ENCODE results near the gene KCNT1.

The KCNT1 gene

DNA sequence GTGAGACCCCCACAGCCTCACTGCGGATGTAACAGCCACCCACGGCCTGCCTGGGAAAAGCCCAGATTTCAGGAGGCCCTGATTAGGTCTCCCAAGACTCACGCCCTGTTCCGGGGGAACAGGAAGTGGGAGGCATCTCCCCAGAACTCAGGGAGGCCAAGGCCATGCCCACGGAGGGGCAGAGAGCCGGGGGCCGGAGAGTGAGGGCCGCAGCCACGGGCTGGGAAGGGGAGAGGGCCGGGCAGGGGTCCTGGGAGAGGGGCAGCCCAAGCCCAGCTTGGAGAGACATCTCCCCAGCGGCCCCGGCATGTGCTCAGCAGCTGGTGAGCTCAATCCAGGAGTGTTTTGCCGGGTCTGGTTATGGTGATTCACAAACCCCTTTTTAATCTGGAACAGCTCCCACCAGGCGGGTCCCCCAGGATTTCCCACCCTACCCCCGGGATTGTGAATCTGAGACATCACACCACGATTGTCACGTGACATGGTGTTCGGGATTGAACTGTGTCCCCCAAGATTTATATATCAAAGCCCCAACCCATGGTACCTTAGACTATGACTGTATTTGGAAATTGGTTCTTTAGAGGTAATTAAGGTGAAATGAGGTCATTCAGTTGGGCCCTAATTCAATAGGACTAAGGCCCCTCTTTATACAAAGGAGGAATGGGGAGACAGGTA lies 26.6 kb downstream of the KCNT1 start:
- no peak for DNase-seq

- DNase-seq: no peak
These were observed 27.5 kb downstream of the KCNT1 start for GRCh38 chr9:135729480-135729879.

- DNase-seq: no peak
These were observed 29.5 kb downstream of the KCNT1 start for GRCh38 chr9:135731454-135731853.

GRCh38 chr9:135732569-135733257 lies 30.7 kb downstream of the KCNT1 start:
- DNase-seq: no peak

GRCh38 chr9:135734616-135735144 lies 32.7 kb downstream of the KCNT1 start:
- DNase-seq: no peak

DNA sequence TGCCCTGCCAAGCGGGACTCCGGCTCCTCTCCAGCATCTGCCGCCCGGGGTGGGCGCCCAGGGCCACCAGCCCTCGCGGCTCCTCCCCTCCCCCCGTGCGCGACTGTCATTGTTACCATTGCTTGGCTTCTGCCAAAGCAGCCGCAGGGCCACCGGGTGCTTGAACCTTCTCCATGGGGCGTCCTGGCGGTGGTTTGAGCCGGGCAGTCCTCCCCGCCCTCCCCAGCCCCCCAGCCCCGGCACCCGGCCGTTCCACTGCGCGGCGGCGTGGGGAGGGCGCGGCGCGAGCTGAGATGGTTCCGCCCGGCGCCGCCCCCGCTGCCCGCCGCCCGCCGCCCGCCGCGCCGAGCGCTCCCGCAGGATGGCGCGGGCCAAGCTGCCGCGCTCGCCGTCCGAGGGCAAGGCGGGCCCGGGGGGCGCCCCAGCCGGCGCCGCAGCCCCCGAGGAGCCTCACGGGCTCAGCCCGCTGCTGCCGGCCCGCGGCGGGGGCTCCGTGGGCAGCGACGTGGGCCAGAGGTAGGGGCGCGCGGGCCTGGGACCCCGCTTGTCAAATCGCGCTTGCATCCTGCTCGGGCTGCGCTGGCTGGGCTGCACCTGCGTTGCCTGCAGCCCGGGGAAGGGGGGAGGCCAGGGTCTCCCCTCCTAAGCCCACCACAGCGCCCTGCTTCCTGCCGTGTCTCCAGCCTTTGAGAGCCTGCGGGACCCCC lies 34.4 kb downstream of the KCNT1 start:
- DNase-seq: no peak

DNA sequence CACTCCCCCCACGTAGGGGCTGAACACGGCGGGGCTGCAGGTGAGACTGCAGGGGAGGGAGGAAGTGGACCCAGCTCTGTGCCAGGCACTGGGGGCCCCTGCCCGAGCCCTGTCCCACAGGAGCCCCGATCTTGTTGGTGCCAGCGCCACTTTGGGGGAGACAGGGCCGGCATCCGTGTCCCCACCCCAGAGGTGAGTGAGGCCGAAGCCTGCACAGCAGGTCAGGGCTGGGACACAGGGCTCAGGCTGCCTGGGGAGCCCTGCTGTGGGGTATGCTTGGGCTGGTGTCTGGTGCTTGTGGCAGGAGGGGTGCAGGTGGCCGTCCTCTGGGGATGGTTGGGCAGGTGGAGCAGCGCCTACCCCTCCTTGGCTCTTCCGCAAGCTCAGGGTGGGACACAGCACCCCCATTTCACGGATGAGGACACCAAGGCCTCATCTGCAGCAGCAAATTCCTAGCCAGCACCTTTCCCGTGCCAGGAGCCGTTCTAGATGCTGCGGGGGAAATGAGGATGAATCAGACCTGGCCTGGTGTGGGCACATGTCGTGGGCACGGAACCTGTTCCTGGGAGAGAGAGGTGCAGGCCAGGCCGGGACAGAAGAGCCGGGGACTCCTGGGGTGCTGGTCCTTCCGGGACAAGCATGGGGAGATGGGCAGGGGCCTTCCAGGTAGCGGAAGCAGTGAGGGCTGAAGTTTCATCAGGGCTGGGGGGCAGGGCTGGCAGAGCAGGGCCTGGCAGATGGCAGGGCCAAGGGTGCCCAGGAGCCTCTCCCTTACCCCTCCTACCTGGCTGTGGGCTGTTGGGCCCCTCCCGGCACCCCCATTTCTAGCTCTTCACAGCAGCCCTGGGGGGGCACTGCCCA lies 35.2 kb downstream of the KCNT1 start:
- no peak for DNase-seq

DNA sequence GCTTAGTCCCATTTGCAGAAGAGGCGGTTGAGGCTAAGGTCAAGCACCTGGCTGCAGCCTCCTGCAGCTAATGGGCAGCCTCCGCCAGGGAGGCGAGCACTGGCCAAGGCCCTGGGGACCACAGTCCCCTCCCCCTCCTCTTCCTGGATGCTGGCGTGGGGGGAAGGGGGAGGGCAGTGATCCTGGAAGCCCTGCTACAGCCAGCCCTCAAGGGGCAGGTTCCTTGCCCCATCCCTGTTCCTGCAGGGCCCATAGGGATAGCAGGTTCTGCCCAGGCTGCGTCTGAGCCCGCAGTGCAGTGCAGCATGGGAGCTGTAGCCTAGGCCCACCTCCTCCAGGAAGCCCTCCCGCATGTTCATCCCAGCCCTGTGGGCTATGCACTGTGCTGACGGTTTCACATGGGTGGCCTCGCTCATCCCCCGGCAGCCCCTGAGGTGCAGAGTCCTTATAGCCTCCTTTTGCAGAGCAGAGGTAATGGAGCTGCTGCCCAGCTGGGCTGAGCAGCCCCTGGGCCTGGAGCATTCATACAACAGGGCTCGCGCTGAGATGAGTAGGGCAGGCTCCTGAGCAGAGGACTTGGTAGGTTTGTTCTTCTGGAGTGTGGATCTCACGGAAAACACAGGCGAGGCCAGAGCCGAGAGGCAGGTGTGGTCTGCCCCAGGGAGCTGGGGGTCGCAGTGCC lies 36.0 kb downstream of the KCNT1 start:
- DNase-seq: no peak

DNA sequence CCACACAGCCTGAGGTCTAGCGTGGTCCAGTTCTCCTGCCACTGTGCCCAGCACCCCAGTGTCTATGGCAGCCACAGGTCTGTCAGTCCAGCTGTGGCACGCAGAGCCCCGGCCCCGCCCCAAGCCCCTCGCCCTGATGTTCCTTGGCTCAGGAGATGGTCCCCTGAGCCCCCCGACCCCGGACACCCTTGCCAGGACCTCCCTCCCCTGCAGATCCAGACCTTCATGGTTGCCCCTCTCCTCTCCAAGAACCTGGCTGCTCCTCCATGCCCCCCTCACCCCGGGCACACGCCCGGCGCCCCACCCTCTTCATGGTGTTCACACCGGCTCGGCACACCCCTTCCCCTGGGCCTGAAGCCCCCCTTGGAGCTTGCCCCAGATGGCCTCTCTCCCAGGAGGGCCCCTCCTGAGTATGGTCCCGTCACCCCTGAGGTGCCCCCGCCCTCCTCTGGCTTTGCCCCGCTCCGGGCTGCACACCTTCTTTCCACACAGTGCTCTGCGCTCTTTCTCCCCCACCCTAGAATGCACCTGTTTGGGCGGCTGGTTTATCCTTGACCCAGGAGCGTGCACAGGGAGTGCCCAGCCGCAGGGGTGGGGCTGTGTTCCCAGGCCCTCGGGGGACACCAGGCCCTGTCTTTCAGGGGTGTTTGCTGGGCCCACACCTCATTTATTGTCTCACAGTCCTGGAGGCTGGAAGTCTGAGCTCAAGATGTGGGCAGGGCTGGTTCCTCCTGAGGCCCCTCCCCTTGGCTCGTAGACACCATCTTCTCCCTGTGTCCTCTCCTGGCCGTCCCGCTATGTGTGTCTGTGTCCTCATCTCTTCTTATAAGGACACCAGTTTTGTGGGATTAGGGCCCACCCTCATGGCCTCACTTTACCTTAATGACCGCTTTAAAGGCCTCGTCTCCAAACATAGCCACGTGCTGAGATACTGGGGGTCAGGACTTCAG lies 37.6 kb downstream of the KCNT1 start:
- no peak for DNase-seq

GRCh38 chr9:135741276-135742219 lies 39.6 kb downstream of the KCNT1 start:
- no peak for DNase-seq

GRCh38 chr9:135743021-135743420 lies 41.0 kb downstream of the KCNT1 start:
- no peak for DNase-seq

DNA sequence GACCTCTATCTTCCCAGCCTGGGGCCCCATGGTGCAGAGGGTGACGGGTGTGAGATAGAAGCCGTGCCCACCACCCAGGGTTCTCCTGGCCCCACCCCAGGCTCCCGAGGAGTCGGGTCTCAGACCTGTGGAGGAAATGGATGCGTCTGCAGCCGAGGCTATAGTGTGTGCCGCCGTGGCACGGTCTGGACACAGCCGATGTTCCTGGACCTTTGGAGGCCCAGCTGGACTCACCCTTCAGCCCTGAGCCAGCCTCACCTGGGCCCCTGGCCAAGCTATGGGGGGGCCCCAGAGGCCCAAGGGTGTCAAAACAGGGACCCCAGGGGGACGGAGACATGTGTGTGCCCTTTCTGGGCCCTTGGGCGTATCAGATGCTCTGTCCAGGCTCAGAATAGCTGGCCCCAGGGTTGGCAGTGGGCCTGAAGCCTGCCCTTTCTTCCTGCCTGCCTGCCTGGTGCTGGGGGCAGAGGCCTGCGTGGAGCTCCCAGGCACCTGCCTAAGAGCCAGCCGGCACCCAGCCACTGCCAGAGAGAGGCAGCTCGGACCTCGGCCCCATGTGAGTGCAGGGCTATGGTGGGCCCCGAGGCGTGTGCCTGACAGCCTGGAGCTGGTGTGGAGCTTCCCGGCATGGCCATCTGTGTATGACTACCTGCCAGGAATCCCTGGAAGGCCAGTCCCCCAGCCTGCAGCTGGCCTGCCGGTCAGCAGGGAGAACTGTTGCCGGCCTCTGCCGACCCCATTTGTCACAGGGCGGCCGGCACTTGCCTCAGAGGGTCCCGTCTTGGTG lies 41.8 kb downstream of the KCNT1 start:
- DNase-seq: no peak

- no peak for DNase-seq
These were observed 42.5 kb downstream of the KCNT1 start for GRCh38 chr9:135744333-135745070.

DNA sequence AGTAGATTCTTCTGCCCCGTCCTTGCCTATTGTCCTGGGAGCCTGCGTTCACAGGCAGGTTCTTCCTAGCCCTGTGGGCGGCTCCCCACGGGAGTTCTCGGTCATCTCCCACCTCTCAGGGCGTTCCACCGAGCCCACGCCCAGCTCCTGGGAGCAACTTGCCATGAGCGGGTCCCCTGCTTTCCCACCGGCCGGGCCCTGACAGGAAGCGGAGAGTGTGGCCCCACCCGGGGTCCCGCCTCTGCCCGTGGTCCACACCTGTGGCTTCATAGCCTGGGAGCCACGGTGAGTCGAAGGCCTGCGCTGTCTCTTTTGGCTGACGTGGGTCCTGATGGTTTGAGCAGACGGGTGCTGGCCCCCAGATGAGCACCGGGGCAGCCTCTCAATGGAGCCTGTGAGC lies 43.2 kb downstream of the KCNT1 start:
- no peak for DNase-seq

DNA sequence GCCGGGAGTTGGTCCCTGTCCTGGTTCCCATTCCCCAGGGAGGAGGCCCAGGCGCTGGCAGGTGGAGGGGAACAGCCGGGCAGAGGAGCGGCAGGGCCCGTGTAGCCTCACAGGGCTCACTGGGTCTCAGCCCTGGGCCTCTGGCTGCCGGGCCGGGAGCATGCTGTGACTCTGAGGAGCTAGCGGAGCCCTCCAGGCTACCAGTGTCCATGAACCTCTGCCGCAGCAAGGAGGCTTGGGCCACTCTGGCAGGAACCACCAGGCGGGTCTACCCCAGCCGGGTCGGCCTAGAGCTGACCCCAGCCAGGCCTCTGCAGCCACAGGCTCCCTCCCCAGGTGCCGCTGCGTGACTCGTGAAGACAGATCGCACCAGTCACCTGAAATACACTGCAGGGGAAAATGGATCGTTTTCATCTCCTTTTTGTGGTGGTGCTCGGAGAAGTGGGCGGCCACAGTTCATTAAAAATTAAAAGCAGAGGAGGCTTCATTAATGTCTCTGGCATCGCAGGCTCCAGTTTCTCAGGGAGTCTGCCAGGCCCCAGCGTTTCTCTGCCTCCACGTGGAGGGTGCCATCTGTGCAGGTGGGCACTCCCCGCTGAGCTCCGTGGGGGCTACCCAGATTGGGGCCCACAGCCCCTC lies 43.8 kb downstream of the KCNT1 start:
- no peak for DNase-seq

DNA sequence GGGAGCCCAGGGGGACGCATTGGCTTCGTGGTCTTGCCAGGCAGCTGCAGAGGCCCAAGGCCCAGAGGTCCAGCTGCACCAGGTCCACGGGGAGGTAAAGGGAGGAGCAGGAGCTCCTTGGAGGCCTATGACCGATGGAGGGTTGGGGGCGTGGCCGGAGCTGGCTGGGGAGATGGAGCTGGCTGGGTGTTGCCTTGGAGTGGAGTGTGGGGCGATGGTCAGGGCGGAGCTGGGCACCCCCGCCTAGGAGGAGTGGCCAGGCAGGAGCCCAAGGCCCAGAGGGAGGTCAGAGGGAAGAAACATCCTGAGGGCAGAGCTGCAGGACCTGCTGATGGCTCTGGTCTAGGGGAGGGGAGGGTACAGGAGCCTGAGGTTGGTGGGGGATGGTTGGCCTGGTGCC lies 44.6 kb downstream of the KCNT1 start:
- DNase-seq: no peak

DNA sequence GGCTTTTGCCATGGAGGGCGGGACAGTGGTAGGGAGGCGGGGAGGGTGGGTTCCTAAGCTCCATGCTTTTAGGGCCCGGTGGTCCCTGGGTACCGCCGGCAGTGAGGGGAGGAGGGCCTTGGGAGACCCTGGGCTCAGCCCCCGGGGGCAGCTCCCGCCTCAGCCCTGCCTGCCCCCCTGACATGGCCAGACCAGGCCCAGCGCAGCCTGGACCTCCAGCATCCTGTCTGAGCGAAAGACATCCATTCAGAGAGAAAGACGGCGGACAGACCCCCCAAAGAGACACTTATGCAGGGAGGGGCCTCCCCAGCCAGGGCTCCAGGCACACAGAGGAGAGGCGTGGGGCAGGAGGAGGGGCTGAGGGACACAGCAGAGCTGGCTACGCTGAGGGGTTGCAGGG lies 45.3 kb downstream of the KCNT1 start:
- no peak for DNase-seq

GRCh38 chr9:135748676-135749075 lies 46.7 kb downstream of the KCNT1 start:
- no peak for DNase-seq
